Measurements from ENCODE around the gene TNXB. TPM values are rescaled to one million over a fixed set of nuclear protein-coding genes. Genes with fewer than 3 reads are reported as not detected.
"Not testable (repeated sequence)": the region's sequence is repeated elsewhere in the genome, so short reads cannot be mapped to it uniquely, and the experiment has no call there.

TNXB gene
- total RNA-seq, 1 donor from 2014 or later, result 0.16 TPM

DNA sequence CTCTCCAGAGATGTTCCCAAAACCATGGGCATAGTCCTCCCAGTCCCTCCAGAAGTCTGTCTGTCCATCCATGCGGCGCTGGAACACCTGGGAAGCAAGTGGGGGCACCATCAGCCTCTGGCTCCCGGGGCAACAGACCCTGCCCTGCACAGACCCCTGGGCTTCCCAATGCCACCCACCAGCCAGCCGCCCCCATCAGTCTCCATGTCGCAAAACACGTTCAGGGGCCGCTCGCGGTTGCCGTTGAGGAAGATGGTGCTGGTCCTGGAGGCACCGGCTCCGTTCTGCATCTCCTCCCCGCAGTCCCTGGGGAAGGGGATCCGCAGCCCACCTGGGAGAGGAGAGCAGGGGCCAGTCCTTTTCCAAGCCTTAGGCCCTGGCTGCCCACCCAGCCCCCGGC, 66.9 kb downstream of the TNXB start:
- DNase-seq (ENCODE audit: low read depth), result not testable (repeated sequence)

DNA sequence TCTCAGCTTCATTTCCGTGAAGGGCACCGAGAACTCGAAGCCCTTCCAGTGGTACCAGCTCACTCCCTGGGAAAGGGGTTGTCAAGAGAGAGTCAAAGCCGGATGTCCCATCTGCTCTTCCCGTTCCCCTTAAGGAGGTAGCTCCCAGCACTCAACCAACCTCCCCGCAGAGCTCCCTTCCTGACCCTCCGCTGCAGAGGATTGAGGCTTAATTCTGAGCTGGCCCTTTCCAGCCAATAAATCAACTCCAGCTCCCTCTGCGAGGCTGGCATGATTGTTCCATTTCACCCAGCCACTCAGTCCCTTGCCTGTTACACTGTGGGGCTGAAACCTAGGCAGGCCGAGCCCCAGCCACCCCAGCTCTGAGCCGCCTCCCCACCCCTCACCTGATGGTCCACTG, 67.8 kb downstream of the TNXB start:
- not testable (repeated sequence) for DNase-seq (ENCODE audit: low read depth)

GRCh38 chr6:32041050-32041321, 68.2 kb downstream of the TNXB start:
- not testable (repeated sequence) for DNase-seq (ENCODE audit: low read depth)

DNA sequence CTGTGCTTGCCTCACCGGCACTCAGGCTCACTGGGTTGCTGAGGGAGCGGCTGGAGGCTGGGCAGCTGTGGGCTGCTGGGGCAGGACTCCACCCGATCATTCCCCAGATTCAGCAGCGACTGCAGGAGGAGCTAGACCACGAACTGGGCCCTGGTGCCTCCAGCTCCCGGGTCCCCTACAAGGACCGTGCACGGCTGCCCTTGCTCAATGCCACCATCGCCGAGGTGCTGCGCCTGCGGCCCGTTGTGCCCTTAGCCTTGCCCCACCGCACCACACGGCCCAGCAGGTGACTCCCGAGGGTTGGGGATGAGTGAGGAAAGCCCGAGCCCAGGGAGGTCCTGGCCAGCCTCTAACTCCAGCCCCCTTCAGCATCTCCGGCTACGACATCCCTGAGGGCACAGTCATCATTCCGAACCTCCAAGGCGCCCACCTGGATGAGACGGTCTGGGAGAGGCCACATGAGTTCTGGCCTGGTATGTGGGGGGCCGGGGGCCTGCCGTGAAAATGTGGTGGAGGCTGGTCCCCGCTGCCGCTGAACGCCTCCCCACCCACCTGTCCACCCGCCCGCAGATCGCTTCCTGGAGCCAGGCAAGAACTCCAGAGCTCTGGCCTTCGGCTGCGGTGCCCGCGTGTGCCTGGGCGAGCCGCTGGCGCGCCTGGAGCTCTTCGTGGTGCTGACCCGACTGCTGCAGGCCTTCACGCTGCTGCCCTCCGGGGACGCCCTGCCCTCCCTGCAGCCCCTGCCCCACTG, 68.7 kb downstream of the TNXB start:
- not testable (repeated sequence) for DNase-seq (ENCODE audit: low read depth)

GRCh38 chr6:32039321-32040274, 69.5 kb downstream of the TNXB start:
- not testable (repeated sequence) for DNase-seq (ENCODE audit: low read depth)

GRCh38 chr6:32038878-32039277, 70.3 kb downstream of the TNXB start:
- not testable (repeated sequence) for DNase-seq (ENCODE audit: low read depth)

DNA sequence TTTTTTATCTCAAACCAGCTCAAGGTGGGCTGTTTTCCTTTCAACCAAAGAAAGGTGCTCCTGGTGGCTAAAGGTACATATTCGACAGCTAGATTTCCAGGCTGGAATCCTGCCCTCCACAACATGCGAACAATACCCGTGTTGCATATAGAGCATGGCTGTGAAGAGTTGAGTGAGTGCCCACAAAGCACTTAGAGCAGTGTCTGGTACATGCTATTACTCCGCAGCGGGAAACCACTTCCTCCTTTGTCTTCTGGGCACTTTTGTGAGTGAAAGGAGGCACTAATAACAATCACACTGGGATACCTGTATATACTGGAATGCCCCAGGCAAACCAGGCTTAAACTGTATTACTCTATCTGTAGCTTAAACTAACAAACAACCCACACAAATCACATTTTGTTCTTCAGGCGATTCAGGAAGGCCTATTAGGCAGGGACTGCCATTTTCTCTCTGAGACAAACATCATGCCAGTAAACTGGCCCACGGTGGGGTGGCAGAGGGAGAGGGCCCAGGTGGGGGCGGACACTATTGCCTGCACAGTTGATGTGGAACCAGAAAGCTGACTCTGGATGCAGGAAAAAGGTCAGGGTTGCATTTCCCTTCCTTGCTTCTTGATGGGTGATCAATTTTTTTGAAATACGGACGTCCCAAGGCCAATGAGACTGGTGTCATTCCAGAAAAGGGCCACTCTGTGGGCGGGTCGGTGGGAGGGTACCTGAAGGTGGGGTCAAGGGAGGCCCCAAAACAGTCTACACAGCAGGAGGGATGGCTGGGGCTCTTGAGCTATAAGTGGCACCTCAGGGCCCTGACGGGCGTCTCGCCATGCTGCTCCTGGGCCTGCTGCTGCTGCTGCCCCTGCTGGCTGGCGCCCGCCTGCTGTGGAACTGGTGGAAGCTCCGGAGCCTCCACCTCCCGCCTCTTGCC, 71.3 kb downstream of the TNXB start, which contains the start of gene CYP21A2:
TSS of gene CYP21A2 (plus strand) at position 818 of the 927 bp plus-strand sequence. CDS start at position 826, 8 bp downstream.
- not testable (repeated sequence) for DNase-seq (ENCODE audit: low read depth)

GRCh38 chr6:32037136-32037535, 72.0 kb downstream of the TNXB start:
- not testable (repeated sequence) for DNase-seq (ENCODE audit: low read depth)

- not testable (repeated sequence) for DNase-seq (ENCODE audit: low read depth)
Measured at GRCh38 chr6:32035283-32036013, 73.7 kb downstream of the TNXB start.

GRCh38 chr6:32029553-32029952, 79.6 kb downstream of the TNXB start:
- DNase-seq (ENCODE audit: low read depth), result not testable (repeated sequence)

DNA sequence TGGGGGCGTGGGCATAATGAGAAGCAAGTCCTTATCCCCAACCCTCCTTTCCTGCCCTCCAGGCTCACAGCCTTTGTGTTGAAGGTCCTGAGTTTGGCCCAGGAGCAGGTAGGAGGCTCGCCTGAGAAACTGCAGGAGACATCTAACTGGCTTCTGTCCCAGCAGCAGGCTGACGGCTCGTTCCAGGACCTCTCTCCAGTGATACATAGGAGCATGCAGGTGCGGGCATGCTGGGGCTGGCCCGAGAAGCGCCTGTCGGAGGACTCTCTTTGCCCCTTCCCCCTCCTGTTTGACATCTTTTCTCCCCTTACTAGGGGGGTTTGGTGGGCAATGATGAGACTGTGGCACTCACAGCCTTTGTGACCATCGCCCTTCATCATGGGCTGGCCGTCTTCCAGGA, 80.5 kb downstream of the TNXB start:
- DNase-seq (ENCODE audit: low read depth), result not testable (repeated sequence)

GRCh38 chr6:32022100-32022499, 87.0 kb downstream of the TNXB start:
- not testable (repeated sequence) for DNase-seq (ENCODE audit: low read depth)

DNA sequence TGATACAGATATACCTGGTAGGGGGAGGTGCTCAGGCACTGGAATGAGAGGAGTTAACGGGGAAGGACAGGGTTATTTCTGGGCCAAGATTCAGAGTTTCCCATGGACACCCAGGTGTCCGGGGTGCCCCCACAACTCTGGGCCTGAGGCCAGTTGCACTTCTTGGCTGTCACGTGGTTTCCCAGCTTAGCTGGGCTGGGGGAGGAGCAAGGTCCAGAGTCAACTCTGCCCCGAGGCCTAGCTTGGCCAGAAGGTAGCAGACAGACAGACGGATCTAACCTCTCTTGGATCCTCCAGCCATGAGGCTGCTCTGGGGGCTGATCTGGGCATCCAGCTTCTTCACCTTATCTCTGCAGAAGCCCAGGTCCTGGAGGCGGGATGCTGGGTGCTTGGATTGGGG, 94.6 kb downstream of the TNXB start, which contains the start of gene C4B:
TSS of gene C4B (plus strand) at position 249 of the 400 bp plus-strand sequence. CDS start at position 300, 51 bp downstream.
- not testable (repeated sequence) for DNase-seq (ENCODE audit: low read depth)

- DNase-seq (ENCODE audit: low read depth), result not testable (repeated sequence)
Measured at GRCh38 chr6:32013738-32014137, 95.4 kb downstream of the TNXB start.

GRCh38 chr6:32012941-32013617, 96.1 kb downstream of the TNXB start:
- DNase-seq (ENCODE audit: low read depth), result not testable (repeated sequence)

DNA sequence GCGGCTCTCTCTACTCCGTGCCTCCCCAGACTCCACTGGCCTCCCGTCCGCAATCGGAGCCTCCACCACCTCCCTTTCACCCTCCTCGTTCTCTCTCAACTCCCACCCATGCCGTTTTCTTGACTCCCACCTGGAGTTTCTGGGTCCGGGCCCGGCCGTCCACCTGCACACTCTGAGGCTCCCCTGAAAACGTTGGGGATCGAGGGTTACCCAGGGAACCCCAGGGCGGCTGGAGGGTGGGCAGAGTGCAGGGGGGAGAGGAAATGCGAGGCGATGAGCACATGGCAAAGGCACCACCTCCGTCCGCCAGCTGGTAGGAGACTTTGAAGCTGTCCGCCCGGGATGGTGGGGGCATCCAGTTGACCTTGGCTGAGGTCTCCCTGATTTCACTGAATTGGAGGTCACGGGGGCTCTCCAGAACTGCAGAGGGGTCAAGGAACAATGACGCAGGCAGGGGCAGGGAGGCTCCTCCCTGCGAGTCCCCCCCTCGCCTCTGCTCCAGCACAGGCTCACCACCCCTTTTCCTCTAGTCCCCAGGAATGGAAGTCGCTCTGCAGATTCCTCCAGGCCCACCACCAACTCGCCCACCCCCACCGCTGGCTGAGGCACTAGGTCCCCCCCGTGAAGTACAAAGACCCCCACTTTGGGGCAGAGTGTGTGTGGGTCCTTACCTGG, 98.1 kb downstream of the TNXB start:
- DNase-seq (ENCODE audit: low read depth), result not testable (repeated sequence)

DNA sequence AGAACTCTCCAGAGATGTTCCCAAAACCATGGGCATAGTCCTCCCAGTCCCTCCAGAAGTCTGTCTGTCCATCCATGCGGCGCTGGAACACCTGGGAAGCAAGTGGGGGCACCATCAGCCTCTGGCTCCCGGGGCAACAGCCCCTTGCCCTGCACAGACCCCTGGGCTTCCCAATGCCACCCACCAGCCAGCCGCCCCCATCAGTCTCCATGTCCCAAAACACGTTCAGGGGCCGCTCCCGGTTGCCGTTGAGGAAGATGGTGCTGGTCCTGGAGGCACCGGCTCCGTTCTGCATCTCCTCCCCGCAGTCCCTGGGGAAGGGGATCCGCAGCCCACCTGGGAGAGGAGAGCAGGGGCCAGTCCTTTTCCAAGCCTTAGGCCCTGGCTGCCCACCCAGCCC, 99.6 kb downstream of the TNXB start:
- DNase-seq (ENCODE audit: low read depth), result not testable (repeated sequence)

DNA sequence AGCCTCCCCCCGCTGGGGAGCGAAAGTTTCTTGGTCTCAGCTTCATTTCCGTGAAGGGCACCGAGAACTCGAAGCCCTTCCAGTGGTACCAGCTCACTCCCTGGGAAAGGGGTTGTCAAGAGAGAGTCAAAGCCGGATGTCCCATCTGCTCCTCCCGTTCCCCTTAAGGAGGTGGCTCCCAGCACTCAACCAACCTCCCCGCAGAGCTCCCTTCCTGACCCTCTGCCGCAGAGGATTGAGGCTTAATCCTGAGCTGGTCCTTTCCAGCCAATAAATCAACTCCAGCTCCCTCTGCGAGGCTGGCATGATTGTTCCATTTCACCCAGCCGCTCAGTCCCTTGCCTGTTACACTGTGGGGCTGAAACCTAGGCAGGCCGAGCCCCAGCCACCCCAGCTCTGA, 100.5 kb downstream of the TNXB start:
- DNase-seq (ENCODE audit: low read depth), result not testable (repeated sequence)

- DNase-seq (ENCODE audit: low read depth), result not testable (repeated sequence)
Measured at GRCh38 chr6:32008037-32008436, 101.1 kb downstream of the TNXB start.
